ENCODE data around the gene BCAT1.
"Not testable (repeated sequence)": the region's sequence is repeated elsewhere in the genome, so short reads cannot be mapped to it uniquely, and the experiment has no call there.

Gene BCAT1

DNA sequence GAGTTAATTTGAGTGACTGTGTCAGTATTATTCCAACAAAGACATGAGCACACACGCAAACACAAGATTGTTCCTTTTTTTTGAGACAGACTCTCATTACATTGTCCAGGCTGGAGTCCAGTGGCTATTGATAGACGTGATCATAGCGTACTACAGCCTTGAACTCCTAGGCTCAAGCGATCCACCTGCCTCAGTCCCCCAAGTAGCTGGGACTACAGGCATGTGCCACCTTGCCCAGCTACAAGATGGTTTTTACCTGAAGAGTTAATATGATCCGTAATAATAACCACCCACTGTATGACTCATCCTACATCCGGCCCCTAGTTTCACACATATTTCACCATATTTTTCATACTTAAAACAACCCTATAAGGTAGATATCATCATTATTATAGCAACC is 26.8 kb downstream of the BCAT1 start:
- DNase-seq = no peak

DNA sequence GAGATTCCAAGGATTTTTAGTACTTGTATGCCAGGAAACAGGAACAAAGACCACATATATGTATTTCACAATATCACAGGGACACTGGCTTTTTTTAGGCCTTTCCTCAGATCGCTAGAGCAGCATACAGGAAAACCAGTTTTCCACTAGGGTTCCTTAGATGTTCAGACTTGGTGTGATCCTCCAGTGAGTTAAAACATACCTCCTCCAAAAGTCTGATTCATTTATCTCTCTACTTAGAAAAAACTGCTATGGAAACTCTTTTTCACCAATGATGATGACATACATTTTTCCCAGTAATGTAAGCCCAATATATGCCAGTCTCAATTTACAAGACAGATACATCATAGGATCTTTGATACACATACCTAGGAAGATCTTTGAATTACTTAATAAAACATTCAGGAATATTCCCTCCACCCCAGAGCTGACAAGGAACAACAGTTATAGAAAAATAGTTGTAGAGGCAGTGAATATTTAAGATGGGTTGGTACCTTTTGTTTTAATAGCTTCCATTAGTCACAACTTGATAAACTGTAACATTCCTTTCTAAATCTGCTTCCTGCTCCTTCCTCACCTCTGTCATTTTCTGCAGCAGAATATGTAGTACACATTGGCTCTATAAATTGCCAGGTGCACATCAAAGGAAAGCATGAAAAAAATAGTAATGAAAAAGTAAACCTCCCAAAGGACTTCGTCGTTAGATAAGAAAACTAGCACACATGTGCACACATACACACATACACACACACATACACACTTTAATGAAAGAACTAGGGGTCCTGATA is 27.5 kb downstream of the BCAT1 start:
- no peak for DNase-seq

- no peak for DNase-seq
Observed at GRCh38 chr12:24920141-24920540, 28.8 kb downstream of the BCAT1 start.

- no peak for DNase-seq
Observed at GRCh38 chr12:24919346-24920001, 29.4 kb downstream of the BCAT1 start.

GRCh38 chr12:24918596-24918995 is 30.3 kb downstream of the BCAT1 start:
- no peak for DNase-seq

DNA sequence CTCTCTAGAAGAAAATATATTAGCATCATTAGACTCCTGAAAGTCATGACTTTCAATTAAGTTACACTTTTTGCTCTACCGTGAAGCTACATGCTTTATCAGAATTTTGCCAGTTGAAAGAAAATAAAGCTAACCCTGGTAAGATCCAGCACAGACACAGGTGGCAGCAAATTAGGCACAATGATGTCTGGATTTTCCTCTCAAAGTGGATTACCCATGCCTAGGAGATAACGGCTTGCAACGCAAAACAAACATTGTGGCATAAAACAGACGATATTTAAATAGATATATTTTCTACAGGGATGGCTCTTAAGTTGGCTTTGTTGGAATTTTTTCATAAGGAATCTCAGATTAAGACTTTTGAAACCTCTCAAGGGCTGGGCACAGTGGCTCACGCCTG is 33.4 kb downstream of the BCAT1 start:
- DNase-seq = no peak

GRCh38 chr12:24913953-24914352 is 34.9 kb downstream of the BCAT1 start:
- DNase-seq = no peak

- no peak for DNase-seq
Observed at GRCh38 chr12:24913130-24913529, 35.8 kb downstream of the BCAT1 start.

- no peak for DNase-seq
Observed at GRCh38 chr12:24911271-24911791, 37.6 kb downstream of the BCAT1 start.

DNA sequence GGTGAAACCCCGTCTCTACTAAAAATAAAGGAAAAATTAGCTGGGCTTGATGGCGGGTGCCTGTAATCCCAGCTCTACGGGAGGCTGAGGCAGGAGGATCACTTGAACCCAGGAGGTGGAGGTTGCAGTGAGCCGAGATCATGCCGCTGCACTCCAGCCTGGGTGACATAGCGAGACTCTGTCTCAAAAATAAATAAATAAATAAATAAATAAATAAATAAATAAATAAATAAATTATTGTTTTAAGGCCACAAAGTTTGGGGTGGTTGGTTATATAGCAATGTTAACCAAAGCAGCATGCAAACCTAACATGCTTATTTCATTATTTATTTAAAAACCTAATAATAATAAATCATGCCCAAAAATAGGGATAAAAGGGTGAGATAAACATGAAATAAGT is 38.7 kb downstream of the BCAT1 start:
- not testable (repeated sequence) for DNase-seq

- DNase-seq = no peak
Observed at GRCh38 chr12:24909667-24910066, 39.2 kb downstream of the BCAT1 start.

- no peak for DNase-seq
Observed at GRCh38 chr12:24907464-24907863, 41.4 kb downstream of the BCAT1 start.

DNA sequence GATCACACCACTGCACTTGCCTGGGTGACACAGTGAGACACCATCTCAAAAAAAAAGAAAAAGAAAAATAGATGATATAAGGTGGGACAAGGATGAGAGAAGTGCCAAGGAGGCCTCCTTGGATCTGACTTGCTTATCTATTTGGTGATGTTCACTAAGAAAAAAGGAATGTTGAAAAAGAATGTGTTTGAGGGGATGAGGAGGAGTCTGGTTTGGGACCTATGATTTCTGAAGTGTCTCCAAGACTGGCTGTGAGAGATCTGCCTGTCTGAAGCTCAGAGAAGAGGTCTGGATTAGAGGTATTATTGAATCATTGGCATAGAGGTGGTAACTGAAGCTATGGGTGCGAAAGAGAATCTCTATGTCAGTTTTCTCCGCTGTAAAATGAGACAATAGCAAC is 42.8 kb downstream of the BCAT1 start:
- DNase-seq = no peak

GRCh38 chr12:24905431-24905830 is 43.5 kb downstream of the BCAT1 start:
- no peak for DNase-seq

DNA sequence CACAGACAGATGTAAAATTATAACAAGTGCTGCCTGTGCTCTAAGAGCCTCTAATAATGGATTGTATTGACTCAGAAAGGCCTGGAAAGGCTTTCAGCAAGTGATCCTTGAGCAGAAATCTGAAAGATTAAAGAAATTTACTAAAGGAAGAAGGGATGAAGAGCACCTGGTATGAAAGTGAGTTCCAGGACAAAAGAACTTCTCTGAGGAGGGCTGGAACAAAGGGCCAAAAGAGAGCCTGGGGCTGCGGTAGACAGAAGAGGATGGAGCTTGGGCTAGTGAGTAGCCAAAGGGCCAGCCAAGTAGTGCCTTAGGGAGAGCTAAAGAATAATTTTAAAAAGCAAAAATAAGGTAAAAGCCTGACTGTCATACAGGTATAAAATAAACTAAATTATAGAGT is 44.0 kb downstream of the BCAT1 start:
- no peak for DNase-seq

DNA sequence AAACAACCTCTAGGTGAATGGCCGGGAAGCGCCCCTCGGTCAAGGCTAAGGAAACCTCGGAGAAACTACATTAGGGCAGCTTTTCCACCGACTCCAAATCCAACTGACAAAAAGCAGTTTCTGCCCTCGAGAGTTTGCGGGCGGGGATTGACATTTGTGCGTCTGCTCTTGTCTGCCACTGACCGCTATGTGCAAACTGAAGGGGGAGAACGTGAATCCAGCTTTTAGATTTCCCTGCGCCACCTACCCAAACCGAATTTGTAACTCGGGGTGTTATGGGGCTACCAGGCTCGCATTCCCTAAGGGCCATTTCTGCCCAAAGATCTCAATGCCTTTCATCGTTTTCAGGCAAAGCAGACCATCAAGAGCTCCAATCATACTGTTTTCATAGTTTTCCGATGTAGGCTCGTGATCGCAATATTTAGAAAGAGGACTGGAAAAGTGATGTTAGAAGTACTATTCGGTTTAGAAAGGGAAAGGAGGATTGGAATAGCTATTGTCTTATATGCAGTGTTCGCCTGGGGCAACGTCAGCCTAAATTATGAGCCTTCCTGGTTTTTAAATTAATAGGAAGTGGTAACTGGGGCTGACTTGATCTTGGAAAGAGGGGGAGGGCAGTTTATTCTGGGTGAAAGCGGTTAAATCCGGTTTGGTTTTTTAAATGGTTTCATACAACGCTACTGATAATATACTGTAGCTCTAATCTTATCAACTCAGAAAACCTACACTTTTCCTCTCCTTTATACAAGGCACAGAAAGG is 45.4 kb downstream of the BCAT1 start:
- DNase-seq = no peak

GRCh38 chr12:24902511-24903328 is 46.2 kb downstream of the BCAT1 start:
- no peak for DNase-seq

GRCh38 chr12:24901576-24902461 is 47.1 kb downstream of the BCAT1 start:
- no peak for DNase-seq

- DNase-seq = no peak
Observed at GRCh38 chr12:24900196-24900595, 48.7 kb downstream of the BCAT1 start.

- DNase-seq = no peak
Observed at GRCh38 chr12:24899503-24900075, 49.3 kb downstream of the BCAT1 start.

DNA sequence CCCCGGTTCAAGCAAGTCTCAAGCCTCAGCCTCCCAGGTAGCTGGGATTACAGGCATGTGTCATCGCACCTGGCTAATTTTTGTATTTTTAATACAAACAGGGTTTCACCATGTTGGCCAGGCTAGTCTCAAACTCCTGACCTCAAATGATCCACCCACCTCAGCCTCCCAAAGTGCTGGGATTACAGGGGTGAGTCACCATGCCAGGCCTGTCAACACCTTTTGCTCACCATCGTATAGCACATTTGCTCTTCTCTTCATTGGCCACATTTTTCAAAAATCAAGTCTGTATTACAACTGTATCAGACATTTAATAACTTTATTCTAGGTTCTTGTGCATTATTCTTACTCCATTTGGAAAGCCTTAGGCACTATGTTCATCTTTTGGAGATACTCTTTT is 50.3 kb downstream of the BCAT1 start:
- no peak for DNase-seq
